ENCODE data around the gene CACNA2D3.
"Not testable (repeated sequence)": the region's sequence is repeated elsewhere in the genome, so short reads cannot be mapped to it uniquely, and the experiment has no call there.

CACNA2D3 gene

GRCh38 chr3:55059027-55059629, 936.8 kb downstream of the CACNA2D3 start:
- no peak for DNase-seq

DNA sequence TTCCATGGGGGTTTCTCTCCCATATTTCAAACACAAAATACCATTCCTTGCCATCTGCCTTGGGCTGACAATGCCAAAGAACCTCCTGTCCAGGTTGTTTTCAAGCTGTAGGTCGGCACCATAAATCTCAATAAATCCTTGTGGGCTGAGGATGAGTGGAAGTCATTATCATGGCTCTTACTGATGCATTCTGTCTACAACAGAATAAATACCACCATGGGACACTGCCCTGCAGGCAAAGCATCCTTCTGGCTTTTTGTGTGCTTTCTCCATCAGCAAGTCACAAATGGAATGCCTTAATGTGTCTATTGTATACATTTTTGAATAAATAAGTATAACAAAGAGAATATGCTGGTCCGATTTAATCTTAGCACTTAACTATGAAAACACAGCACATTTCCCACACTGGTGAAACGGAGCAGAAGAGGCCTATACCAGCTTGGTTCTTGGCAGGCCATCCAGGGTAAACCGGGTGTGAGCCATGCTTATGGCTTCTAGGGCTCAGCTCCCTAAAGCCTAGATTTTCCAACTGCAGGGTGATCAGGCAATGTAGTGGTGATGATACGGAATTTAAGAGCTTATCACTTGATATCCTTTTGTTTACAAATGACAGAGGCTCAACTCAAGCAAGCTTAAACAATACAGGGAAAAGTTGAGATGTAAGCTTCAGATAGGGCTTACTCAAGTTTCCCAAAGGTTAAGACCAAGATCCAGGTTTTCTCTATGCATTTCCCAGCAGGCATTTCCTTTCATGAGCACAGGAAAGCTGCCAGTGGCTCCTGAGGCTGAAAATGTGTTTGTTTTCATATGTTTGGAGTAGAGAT, 938.8 kb downstream of the CACNA2D3 start:
- DNase-seq: no peak

DNA sequence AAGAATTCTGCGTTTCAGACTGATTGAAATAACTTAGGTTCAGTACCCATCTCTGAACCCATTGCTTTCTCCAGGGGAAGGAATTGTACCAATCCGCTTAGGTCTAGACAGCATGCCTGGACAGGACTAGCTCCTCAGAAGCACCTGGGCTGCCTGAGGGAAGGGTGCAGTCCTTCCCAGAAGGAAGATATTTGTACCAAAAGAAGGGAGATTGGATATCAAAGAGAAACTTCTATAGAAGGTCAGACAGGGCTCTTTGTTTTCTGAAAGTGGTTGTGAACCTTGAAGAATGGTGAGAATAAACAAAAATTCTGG, 939.3 kb downstream of the CACNA2D3 start:
- no peak for DNase-seq

- no peak for DNase-seq
Measured at GRCh38 chr3:55064164-55064563, 941.8 kb downstream of the CACNA2D3 start.

GRCh38 chr3:55065331-55065730, 943.0 kb downstream of the CACNA2D3 start:
- no peak for DNase-seq

GRCh38 chr3:55066551-55067047, 944.2 kb downstream of the CACNA2D3 start:
- DNase-seq: no peak

DNA sequence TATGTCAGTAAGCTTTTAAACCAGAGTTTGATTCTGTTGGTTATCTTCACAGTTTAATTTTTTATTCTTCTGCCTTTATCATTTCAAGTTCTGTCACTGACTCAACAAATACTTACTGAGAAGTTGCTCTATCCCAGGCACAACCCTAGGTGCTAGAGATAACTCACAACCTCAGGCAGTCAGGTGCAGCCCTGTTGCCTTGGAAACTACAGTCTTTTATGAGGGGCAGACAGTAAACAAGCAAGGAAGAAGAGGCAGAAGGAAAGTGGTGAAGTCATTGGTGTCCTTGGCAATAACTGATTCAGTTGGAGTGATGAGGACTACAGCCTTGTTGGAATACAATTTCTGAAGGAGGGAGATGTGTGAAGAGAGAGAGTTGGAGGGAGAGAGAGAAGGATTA, 947.6 kb downstream of the CACNA2D3 start:
- no peak for DNase-seq

DNA sequence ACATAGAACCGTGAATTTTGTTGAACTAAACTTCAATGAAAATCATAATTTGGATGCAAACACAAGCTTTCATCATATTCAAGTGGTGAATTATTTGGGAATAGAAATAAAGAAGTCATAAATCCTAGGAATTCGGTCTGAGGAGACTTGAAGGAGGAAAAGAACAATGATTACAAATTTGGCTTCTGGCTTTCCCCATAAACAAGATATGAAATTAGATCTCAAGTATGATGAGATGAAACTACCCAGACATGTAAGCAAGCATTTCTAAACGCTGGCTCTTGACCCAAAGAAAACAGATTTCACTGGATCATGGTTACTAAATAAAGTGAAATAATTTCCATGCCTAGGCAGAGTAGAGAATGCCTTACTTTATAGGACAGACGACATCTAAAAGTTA, 952.4 kb downstream of the CACNA2D3 start:
- no peak for DNase-seq

GRCh38 chr3:55075846-55076245, 953.5 kb downstream of the CACNA2D3 start:
- no peak for DNase-seq

- DNase-seq: no peak
Measured at GRCh38 chr3:55077726-55078125, 955.4 kb downstream of the CACNA2D3 start.

GRCh38 chr3:55078876-55079275, 956.5 kb downstream of the CACNA2D3 start:
- no peak for DNase-seq

- DNase-seq: no peak
Measured at GRCh38 chr3:55085231-55085630, 962.9 kb downstream of the CACNA2D3 start.

- DNase-seq: no peak
Measured at GRCh38 chr3:55089211-55089610, 966.9 kb downstream of the CACNA2D3 start.

GRCh38 chr3:55090291-55090690, 967.9 kb downstream of the CACNA2D3 start:
- no peak for DNase-seq

GRCh38 chr3:55090746-55091145, 968.4 kb downstream of the CACNA2D3 start:
- no peak for DNase-seq

GRCh38 chr3:55091381-55092225, 969.3 kb downstream of the CACNA2D3 start:
- no peak for DNase-seq

DNA sequence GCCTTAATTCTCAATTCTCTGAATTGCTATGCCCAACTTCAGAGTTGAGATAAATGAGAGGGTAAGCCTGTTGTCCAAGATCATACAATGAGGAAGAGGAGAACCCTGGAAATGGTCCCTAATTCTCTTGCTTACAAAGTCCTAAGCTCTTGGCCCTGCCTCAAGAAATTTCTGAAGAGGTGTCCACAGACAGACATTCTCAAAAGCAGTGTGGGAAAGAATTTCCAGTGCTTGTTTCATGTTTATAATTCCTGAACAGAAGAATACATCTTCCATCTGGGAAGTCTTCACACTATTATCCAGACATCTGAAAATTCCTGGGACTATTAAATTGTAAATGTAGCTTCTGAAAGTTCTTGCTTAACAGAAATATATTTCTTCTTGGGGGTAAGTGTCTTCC, 972.3 kb downstream of the CACNA2D3 start:
- DNase-seq: no peak

DNA sequence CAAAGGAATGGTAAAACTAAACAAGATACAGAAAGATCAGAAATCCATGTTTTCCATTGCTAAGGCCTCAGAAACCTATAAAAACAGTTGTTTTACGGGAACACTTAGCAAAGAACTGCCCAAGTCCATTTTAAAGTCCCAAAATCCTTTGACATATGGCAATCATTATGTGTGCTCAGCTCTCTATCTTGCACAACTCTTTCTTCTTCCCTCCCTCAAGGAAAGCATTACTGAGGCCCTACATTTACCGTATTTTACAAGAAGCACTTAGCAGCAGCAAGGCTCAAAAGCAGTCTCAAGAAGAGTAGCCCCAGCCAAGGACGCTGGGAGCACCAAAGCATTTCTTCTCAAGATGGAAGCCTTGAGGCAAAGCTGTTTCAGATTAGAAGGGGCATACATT, 975.1 kb downstream of the CACNA2D3 start:
- DNase-seq: no peak

DNA sequence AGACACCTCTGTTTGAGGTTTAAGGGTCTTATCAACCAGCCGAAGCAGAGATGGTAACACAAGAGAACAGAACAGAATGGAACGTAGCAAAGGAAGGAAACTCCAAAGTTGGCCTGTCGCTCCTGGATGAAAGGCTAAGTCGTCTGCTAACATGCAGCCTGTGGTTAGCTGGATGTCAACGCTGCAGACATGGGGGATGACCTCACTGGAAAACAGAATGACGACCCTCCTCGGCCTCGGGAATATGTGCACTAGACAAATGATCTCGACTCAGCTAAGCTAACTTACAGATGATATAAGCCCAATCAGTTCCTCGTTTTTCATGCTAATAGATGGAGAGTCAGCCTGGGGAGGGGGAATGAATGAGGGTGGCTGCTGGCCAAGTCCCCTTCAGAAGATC, 983.3 kb downstream of the CACNA2D3 start:
- DNase-seq: no peak

DNA sequence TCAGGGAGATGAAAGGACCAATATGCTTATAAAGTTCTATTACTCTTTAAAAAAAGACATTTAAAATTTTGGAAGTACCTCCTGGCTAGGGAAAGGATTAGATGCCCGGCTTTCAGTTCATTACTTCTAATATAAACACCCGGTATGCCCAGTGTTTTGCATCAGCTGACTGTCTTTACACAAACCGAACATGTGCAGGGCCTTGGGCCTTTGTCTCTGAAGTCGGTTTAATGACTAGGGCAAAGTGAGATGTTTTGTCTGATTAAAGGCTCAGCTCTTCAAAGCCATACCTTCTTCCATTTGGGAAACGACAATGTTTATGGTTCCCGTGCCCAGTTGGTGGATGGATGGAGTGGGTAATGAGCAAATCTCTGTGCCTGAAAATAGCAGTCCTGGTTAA, 984.8 kb downstream of the CACNA2D3 start:
- no peak for DNase-seq

DNA sequence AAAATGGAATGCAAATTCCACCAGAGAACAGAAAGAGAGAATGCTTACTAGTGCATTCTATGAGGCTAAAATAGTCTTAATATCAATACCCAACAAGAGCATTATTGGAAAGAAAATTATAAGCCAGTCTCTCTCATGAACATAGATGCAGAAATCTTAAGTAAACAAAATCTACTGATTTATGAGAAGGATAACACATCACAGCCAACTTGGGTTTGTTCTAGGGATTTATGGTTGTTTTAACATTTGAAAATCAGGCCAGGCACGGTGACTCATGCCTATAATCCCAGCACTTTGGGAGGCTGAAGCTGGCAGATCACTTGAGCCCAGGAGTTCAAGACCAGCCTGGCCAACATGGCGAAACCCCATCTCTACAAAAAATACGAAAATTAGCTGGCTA, 989.6 kb downstream of the CACNA2D3 start:
- DNase-seq: not testable (repeated sequence)

- no peak for DNase-seq
Measured at GRCh38 chr3:55118451-55118850, 996.1 kb downstream of the CACNA2D3 start.
